Loucy (cell line): ENCODE measurements around the gene GNAI3.
A peak's percentile ranks its signal among the peaks of the same experiment; 100 is the strongest.

Experiments used
- H2AFZ ChIP-seq: fragments of 200-600 bp; sonication (generic); 2 replicates; pipeline ENCODE4 v1.6.0; 2016; ENCODE audit warnings: antibody characterized with exemption, mild to moderate bottlenecking, low read length, moderate library complexity
- H3F3A ChIP-seq: fragments of 200-600 bp; 2 replicates; pipeline ENCODE4 v1.6.0; 2016; ENCODE audit warnings: antibody characterized with exemption, low read depth, mild to moderate bottlenecking
- H3K27me3 ChIP-seq: fragments of 200-600 bp; sonication (generic); 2 replicates; pipeline ENCODE4 v1.6.1; 2014; ENCODE audit warnings: low read length, mild to moderate bottlenecking; ENCODE audit not compliant: insufficient read depth, poor library complexity, severe bottlenecking
- H3K36me3 ChIP-seq: fragments of 200-600 bp; sonication (generic); 2 replicates; pipeline ENCODE4 v1.6.1; 2016; ENCODE audit warnings: low read length; ENCODE audit not compliant: insufficient read depth
- H3K4me1 ChIP-seq: fragments of 200-600 bp; sonication (generic); 2 replicates; pipeline ENCODE4 v1.5.1; 2014; ENCODE audit warnings: low read length, mild to moderate bottlenecking; ENCODE audit not compliant: insufficient read depth, poor library complexity, severe bottlenecking
- H3K4me2 ChIP-seq: fragments of 200-600 bp; sonication (generic); 2 replicates; pipeline ENCODE4 v1.6.0; 2014; ENCODE audit warnings: antibody characterized with exemption, low read length, low read depth, mild to moderate bottlenecking; ENCODE audit not compliant: poor library complexity, severe bottlenecking
- H3K4me3 ChIP-seq: fragments of 200-600 bp; sonication (generic); 2 replicates; pipeline ENCODE4 v1.5.1; 2014; ENCODE audit warnings: low read length, mild to moderate bottlenecking, mixed read lengths; ENCODE audit not compliant: poor library complexity, severe bottlenecking
- H3K79me2 ChIP-seq: fragments of 200-600 bp; sonication (generic); 2 replicates; pipeline ENCODE4 v1.6.1; 2014; ENCODE audit warnings: low read length; ENCODE audit not compliant: insufficient read depth
- H3K9ac ChIP-seq: fragments of 200-600 bp; sonication (generic); 2 replicates; pipeline ENCODE4 v1.6.0; 2014; ENCODE audit warnings: mild to moderate bottlenecking, low read depth, low read length, moderate library complexity; ENCODE audit not compliant: poor library complexity, severe bottlenecking
- H3K9me2 ChIP-seq: fragments of 200-600 bp; sonication (generic); replicated peaks from 2 replicates; pipeline ENCODE4 v1.6.1; 2016; ENCODE audit warnings: low read depth, low read length, mixed read lengths
- H3K9me3 ChIP-seq: fragments of 200-600 bp; sonication (generic); 2 replicates; pipeline ENCODE4 v1.6.1; 2014; ENCODE audit warnings: mild to moderate bottlenecking, antibody characterized with exemption, low read length, low read depth; ENCODE audit not compliant: insufficient read depth
- H4K20me1 ChIP-seq: fragments of 200-600 bp; sonication (generic); 2 replicates; pipeline ENCODE4 v1.6.0; 2014; ENCODE audit warnings: antibody characterized with exemption, low read length, mild to moderate bottlenecking; ENCODE audit not compliant: insufficient read depth, poor library complexity, severe bottlenecking
- CTCF ChIP-seq: fragments of 200-600 bp; sonication (generic); conservative IDR thresholded peaks from 2 replicates; pipeline ENCODE4 v1.5.1; 2014; ENCODE audit warnings: mild to moderate bottlenecking, antibody characterized with exemption, low read length
- EZH2phosphoT487 ChIP-seq: fragments of 200-600 bp; IDR thresholded peaks from 2 replicates; pipeline ENCODE4 v1.6.1; 2018; ENCODE audit warnings: antibody characterized with exemption, mild to moderate bottlenecking, moderate library complexity, borderline replicate concordance

Gene GNAI3

GRCh38 chr1:109625601-109626560, 77.5 kb downstream of the GNAI3 start:
- no peak overlapping the region for H3K9ac ChIP-seq
- no peaks in the 10 kb centered on the region for H3F3A ChIP-seq
- H3K9me3 ChIP-seq = no peaks in the 10 kb centered on the region
- H2AFZ ChIP-seq = no peak overlapping the region
- no peak overlapping the region for H3K4me3 ChIP-seq
- peak overlapping the region; percentile 90 for H3K4me2 ChIP-seq
- H4K20me1 ChIP-seq = peaks cover 33% of the 10 kb centered on the region
- peaks cover 46% of the 10 kb centered on the region; the same call in 1 of the 2 replicates for H3K36me3 ChIP-seq
- no peak for TF ChIP-seq EZH2phosphoT487
- TF ChIP-seq CTCF = no peak
- H3K9me2 ChIP-seq = no peaks in the 10 kb centered on the region
- peaks cover 36% of the 10 kb centered on the region for H3K4me1 ChIP-seq
- H3K79me2 ChIP-seq = peaks cover 56% of the 10 kb centered on the region
- H3K27me3 ChIP-seq = no peaks in the 10 kb centered on the region

DNA sequence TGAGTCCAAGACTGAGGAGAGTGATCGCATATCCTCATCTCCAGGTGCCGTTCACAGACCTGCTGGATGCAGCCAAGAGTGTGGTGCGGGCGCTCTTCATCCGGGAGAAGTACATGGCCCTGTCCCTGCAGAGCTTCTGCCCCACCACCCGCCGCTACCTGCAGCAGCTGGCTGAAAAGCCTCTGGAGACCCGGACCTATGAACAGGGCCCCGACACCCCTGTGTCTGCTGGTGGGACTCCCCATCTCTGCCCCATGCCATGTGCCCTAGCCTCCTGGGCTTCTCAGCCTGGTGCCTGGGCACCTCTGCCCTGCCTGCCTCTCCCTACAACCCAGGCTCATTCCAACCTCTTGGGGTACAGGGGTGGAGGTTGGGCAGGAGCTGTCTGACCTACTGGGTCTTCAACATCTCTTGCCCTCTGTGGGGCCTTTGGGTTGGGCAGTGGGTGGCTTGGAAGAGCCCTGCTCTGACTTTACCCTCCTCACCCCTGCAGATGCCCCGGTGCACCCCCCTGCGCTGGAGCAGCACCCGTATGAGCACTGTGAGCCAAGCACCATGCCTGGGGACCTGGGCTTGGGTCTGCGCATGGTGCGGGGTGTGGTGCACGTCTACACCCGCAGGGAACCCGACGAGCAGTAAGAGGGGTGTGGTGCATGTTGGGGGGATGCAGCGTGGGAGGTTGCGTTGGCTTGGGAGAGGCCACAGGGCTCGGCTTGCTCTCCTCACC, 78.4 kb downstream of the GNAI3 start:
- Histone ChIP-seq H3K36me3 (peaks cover 56% of the 10 kb centered on the region; the same call in 1 of the 2 replicates), H2AFZ (no peak overlapping the region), H3K79me2 (peaks cover 46% of the 10 kb centered on the region), H3K4me3 (no peak overlapping the region), H3F3A (no peaks in the 10 kb centered on the region), H3K4me2 (no peak overlapping the region), H3K9me3 (no peaks in the 10 kb centered on the region), H3K4me1 (peaks cover 32% of the 10 kb centered on the region), H3K27me3 (no peaks in the 10 kb centered on the region), H3K9me2 (no peaks in the 10 kb centered on the region), H3K9ac (no peak overlapping the region), H4K20me1 (peaks cover 24% of the 10 kb centered on the region)
- TF ChIP-seq EZH2phosphoT487 (no peak), CTCF (no peak)

- Histone ChIP-seq H2AFZ (no peak overlapping the region), H3K36me3 (peaks cover 58% of the 10 kb centered on the region; the same call in 1 of the 2 replicates), H3K4me2 (no peak overlapping the region), H3K9me3 (no peaks in the 10 kb centered on the region), H4K20me1 (peaks cover 17% of the 10 kb centered on the region), H3K9me2 (no peaks in the 10 kb centered on the region), H3K4me3 (no peak overlapping the region), H3K9ac (no peak overlapping the region), H3K27me3 (no peaks in the 10 kb centered on the region), H3K79me2 (peaks cover 36% of the 10 kb centered on the region), H3K4me1 (peaks cover 22% of the 10 kb centered on the region), H3F3A (no peaks in the 10 kb centered on the region)
- no peak for TF ChIP-seq EZH2phosphoT487
- TF ChIP-seq CTCF = no peak
These were observed 79.4 kb downstream of the GNAI3 start for GRCh38 chr1:109627692-109628399.
